Activated CD4-positive, alpha-beta T cell treated with anti-CD3 and anti-CD28 coated beads for 4 hours (primary cell): ENCODE results near the gene TMC7.

Source experiments
- DNase-seq, 2 donors: peaks; one replicate each; pipeline ENCODE4 v3.0.0-alpha.2; 2020

Gene TMC7

DNA sequence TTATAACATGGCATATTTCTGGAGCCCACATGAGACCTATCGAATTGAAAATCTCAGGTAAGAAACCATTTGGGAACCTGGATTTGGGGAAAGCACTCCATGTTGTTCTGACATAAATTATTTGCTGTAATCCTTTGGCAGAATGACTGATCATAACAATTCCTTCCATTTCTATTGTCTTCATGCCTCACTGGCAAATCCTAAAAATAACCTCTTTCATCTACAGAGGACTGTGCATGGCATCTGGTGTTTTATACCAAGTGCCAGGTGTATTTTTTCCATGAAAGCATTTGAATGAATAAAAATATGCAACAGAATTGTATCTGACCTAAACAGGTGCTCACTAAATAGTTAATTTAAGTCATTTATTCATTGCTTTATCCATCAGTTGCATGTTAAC is 50.0 kb downstream of the TMC7 start:
- no peak for DNase-seq

DNA sequence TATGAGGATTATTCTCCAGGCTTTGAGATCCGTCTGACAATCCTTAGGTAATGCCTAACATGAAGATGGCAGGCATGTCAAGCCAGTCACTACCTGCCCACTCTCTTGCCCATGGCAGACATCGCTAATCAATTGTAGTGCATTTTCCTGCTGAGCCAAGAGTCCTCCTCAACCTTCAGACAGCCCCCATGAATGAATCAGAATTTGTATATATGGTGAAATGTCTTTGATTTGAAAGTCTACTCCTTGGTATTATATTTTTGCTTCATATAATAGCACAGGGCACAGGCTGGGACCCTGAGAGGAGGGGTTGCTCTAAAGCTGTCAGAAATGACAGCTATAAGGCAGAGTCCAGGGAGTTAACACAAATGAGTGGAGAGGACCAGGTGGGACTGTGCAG is 56.7 kb downstream of the TMC7 start:
- no peak for DNase-seq

DNA sequence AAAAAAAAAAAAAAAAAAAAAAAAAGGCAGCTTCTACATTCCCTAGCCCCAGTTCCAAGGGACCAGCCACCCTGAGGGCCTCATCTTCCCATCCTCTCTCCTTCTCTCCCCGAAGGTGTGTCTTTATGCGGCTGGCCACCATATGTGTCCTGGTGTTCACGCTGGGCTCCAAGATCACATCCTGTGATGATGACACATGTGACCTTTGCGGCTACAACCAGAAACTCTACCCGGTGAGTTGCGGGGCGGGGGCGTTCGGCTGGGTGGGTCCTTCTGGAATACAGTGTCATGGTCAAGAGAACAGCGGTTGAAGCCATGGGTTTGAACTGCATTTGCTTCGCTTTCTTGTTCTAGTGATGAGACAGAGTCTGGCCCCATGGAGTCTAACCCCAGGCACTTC is 61.0 kb downstream of the TMC7 start:
- no peak for DNase-seq

DNA sequence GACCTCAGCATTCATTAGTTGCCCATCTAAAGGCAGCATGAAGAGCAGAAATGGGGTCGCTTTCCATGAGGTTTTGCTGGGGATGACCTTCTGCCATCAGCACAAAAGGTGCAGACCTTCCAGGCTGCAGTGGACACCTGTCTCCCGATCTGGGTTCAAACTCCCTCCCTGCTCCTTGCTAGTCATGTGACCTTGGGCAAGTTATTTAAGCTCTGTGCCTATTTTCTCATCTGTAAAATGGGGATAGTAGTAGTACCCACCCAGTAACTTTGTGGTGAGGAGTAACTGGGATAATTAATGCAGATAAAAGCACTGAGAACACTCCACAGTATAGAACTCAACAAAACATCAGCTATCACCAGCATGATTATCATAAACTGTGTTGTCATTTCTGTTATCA is 62.3 kb downstream of the TMC7 start:
- DNase-seq = no peak

DNA sequence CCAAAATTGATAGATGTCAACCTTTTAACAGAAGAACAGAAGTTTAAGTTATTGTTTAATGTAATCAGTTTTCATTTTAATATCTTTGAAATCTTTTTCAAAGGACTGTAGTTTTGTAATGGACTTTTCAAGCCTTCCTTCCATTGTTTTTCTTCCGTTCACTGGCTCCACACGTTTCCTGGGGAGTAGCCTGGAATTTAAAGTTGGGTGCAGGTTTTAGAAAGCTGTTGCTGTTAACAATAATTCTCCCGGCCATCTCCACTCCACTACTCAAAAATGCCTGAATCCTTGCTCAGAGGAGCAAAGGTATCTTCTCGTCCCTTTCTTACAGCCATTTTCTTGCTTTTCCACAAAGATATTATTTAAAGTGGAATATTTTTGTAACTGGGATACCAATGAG is 79.0 kb downstream of the TMC7 start:
- no peak for DNase-seq

DNA sequence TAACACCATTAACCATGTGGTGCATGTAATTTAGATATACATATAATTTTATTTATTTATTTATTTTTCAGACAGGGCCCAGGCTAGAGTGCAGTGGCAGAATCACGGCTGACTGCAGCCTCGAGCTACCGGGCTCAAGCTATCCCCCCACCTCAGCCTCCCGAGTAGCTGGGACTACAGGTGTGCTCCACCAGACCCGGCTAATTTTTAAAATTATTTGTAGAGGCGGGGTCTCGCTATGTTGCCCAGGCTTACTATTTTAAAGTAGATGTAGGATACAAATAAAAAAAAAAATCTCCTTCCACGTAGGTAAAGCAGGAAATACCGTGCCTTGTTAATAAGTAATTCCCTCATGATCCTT is 83.2 kb downstream of the TMC7 start:
- no peak for DNase-seq

DNA sequence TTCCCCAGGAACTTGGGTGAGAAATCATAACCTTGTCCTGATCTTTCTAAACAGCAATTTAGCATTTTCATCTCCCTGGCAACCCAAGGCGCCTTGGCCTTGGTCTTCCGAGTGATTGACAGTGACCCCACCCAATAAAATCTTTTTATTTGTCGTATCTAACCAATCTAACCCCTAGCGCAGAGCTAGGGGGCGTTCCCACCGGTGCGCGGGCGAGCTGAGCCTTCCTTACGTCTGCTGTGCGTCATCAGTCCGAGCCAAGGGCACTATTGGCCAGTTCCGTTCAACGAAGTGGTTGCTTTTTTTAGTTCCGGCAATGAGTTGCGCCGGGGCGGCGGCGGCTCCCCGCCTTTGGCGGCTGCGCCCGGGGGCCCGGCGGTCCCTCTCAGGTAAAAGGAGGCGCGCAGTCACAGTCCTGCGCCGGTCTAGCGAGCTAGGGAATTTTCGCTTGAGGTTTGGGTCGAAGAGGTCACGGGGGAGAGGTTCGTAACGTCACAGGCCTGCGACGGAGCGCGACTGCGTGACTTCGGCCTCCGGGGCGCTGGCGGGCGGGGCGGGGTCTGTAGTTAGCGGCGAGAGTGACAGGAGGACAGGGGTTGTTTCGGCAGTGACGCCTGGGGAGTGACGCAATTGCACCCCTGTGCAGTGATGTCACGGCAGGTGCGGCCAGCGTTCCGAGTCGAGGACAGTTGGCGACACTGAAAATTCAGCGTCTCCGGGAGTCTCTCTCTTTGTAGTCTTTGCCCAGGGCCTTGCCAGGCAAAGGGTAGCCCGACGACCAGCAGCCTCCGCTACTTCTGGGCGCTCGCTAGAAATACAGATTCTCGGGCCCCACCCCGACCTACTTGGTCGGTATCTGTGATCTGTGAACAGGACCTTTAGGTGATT is 83.9 kb downstream of the TMC7 start, which contains the start of gene COQ7:
COQ7 (plus strand) TSS at position 266 of the 888 bp plus-strand sequence; CDS start at position 317, 51 bp downstream.
- peak; percentile 97 to 98 for DNase-seq

DNA sequence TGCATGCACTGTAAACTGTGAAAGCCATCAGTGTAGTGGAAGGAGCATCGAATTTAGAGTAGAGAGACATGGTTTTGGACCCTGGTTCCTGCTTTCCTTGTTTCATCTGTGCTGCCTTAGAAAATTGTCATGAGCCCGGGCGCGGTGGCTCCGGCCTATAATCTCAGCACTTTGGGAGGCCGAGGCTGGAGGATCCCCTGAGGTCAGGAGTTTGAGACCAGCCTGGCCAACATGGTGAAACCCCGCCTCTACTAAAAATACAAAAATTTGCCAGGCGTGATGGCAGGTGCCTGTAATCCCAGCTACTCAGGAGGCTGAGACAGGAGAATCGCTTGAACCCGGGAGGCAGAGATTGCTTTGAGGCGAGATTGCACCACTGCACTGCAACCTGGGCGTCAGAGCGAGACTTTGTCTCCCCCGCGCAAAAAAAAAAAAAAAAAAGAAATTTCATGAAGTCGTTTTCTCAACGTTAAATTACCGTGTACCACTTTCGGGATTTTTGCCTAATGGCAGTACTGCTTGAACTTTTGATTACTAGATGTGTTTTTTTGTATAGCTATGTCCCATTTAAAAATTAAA is 84.6 kb downstream of the TMC7 start:
- DNase-seq = no peak

DNA sequence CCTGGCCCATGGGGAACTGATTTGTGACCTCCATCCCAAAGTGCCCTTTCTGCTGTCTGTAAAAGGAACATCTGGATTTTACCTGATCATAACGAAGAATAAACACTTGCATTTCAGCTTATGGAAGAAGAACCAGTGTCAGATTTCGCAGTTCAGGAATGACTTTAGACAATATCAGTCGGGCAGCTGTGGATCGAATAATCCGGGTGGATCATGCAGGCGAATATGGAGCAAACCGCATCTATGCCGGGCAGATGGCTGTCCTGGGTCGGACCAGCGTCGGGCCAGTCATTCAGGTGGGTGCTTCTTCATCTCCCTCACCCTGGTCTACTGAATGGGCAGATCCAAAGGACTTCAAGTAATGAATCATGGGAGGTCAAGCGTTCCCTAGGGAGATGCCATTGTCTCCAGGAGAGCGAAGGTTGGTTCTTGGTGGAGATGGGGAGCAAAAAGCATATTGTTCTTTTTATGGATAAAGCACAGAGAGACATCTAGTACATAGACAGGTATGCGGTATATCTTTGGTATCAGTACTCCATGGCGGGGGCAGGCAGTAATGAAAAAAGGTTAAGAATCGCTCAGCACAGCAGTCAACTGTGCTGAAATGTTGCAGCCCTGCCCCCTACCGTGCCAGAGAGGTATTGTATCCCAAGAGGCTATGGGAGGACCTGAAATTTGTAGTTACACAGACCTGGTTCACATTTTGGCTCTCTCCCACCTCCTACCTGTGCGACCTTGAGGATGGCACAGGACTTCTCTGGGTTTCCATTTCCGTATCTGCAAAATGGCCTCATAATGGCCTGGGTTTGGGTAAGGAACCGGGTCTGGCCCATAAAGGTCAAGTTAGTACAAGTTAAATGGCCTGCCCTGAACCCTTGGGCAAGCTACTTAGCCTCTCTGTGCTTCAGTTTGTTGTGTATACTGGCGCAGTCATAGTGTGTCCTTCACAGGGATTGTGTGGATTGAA is 88.4 kb downstream of the TMC7 start:
- peak; percentile 33 to 46 for DNase-seq

DNA sequence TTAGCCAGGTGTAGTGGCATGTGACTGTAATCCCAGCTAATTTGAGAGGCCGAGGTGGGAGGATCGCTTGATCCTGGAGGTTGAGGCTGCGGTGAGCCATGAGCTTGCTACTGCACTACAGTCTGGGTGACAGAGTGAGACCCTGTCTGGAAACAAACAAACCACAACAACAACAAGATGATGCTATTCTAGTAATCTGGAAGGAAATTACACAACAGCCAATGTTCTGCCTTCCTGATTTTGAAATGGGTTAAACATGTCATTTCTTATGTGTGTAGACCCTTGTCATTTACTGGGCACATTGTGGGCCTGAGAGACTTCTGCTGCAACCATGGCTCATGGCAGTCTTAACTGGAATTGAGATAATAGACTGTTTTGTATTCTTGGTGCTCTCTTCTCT is 89.6 kb downstream of the TMC7 start:
- DNase-seq = no peak

DNA sequence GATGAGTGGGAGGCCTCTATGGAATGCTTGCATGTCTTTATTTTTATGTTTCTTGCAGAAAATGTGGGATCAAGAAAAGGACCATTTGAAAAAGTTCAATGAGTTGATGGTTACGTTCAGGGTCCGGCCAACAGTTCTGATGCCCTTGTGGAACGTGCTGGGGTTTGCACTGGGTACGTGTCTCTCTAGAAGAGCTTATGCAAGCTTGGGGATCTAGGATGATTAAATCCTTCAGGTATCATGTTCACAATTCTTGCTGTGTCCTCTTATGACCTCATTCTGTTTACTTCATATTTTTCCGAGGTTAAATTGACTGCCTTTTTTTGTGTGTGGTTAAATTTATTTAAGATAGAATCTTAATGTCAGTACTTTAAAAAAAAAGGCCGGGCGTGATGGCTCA is 90.1 kb downstream of the TMC7 start:
- DNase-seq = no peak

DNA sequence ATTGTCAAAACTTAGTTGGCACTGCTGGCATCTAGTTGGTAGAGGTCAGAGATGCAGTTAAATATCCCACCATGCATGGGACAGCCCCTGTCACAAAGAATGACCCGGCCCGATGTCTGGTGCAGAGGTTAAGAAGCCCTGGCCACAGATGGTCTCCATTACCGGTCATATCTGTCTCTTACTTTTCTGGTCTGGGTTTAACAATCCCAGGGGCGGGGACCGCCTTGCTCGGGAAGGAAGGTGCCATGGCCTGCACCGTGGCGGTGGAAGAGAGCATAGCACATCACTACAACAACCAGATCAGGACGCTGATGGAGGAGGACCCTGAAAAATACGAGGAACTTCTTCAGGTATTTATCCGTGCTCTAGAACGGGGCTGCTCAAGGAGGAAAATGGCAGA is 91.8 kb downstream of the TMC7 start:
- DNase-seq = no peak

DNA sequence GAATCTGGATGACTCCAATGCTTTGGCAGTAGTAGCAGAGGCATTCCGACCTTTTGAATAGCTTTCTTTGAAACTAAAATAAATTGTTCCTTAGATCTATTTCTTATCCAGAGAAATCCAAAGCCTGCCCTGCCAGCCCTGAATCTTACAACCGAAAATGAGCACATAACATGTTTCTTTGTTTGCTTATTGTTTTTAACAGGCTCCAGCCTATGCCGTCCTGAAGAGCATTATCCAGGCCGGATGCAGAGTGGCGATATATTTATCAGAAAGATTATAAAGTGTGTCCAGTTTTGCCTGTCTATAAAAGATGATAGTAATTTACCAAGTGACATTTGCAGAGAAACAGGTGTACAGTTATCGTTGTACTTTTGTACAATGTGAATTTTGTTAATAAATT is 94.1 kb downstream of the TMC7 start:
- DNase-seq = no peak

DNA sequence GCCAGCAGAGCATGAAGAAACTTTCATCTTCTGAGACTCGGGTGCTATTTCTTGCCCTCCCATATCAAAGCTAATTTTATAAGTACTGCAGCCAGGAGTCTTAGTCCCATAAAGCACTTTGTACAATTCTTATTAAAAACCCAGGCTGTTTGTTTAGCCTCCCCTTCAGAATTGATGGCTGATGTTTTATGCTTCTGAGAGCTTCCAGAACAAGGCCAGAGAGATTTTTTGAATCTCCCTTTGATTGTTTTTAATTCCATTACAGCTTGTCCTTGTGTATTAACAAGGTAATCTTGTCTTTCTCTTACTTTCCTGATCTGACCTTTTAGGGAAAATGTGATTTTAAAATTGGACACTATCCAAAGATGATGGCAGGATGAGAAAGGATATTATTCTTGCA is 99.9 kb downstream of the TMC7 start:
- no peak for DNase-seq

DNA sequence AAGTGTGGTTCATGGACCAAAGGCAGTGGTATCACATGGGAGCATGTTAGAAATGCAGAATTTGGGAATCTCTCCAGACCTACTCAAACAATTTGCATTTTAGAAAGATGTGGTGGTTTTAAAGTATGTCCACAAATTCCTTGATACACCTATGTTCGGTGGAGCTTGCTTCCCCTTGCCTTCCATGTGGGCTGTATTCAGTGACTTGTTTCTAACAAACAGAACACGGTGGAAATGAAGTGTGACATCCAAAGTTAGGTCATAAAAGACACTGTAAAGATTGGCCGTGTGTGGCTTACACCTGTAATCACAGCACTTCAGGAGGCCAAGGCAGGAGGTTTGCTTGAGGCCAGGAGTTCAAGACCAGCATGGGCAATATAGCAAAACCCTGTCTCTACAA is 100.4 kb downstream of the TMC7 start:
- DNase-seq = no peak

DNA sequence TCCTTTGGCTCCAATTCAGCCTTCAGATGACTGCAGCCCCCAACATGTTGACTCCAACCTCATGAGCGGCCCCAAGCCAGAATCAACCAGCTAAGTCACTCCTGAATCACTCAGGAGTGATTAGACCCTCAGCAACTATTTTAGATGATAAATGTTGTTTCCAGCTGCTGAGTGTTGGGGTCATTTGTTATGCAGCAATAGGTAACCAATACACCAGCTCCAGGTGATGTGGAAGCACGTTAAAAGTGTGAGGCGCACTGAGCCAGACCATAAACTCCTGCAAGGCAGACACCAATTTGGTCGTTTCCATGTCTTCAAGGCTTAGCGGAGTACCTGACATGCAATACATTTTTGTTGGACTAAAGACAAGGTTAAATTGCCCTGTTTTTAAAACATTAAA is 101.1 kb downstream of the TMC7 start:
- DNase-seq = no peak

DNA sequence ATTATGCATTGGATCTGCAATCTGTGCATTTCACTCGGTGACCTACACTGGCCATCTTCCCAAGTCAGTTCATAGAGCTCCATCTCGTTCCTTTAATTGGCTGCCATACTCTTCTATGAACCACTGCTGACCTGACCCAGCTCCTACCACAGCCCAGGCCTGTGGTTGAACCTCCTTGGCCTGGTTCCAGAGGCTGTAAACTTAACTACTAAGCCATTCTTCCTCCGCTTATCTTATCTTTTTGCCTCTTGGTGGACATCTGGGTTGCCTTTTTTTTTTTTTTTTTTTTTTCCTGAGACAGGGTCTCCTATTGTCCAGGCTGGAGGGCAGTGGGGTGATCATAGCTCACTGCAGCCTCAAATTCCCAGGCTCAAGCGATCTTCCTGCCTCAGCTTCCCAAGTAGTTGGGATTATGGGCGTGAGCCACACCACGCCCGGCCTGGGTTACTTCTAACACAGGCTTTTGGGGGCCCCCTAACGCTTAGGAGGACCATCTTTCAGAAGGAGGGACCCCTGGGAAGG is 102.0 kb downstream of the TMC7 start:
- DNase-seq = no peak

DNA sequence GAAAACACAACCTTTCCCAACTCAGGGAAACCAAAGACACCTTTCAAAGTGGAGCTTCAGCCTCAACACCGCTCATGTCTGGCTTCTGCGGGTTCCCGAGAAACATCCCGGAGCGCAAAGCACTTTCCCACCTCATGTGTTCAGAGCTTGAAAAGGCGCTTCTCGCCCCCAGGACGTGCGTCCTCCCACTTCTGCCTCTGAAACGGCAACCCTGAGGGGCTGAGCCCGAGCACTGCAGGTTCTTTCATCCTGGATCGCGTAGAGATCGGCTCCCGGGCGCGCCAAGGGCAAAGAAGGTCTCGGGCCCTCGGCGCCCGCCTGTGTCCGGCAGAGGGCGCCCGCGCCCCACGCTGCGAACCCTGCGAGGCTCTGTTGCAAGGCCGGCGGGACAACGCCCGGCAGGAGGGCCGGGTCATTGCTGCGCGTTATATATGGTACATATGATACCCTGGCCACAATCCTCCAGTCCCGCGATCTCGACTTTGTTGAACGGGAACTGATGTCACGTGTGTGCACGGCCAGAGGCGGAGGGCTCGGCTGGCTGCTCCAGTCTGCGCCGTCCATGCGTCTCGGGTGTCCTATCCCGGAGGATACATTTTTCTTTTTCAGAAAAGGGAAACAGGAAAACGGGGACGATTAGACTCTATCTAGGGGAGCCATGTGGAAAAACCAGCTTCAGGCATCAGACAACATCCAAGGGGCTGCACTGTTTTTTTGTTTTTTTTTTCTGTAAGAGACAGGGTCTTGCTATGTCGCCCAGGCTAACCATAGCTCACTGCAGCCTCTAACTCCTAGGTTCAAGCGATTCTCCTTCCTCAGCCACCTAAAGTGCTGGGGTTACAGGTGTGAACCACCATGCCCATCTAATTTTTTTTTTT is 102.8 kb downstream of the TMC7 start:
- peak; percentile 66 to 76 for DNase-seq

DNA sequence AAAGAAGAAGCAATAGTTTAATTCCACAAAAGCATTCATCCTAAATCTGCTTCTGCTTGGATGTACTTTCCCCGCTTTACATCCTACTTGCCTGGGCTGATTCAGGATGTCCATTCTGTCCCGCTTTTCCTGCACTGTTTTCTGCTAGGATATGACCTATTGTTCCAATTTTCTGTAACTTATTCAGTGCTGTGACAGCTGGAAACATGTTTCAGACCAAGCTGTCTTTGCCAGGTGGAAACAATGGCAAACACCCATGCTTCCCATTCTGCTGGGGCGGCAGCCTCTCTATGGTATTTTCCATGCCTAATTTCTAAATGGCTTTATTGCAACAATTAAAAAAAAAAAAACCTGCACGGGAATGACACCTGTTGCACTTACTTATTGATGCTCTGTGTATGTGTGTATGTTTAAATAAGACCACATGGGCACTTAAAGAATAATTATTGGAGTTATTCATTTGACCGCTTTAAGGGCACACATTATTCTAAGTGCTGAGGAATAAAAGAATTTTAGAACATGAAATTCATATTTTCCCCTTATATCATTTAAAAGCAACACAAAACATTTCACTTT is 104.7 kb downstream of the TMC7 start:
- DNase-seq = no peak

DNA sequence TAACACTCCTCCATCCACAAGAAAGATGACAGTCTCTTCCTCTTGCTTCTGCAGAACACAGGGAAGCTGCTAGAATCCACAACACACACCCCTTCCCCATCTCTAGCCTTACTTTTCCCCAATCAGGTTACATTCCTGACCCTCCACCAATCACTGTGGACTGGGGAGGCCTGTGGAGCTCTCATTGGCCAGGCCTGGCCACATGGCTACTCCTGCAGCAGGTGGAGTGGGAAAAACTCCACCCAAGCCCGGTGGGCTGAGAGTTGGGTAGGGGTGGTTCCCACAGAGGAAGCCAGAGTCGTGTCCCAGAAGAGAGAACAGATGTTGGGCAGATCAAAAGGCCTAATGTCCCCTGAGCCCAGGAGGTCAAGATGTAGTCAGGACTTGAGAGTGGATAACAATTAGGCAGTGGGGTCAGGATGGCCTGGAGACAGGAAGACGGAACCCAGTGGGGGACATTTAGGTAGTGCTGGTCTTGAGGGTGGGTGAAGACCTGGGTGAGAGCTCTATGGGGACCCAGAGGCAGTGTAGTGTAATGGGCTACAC is 105.7 kb downstream of the TMC7 start:
- DNase-seq = no peak

DNA sequence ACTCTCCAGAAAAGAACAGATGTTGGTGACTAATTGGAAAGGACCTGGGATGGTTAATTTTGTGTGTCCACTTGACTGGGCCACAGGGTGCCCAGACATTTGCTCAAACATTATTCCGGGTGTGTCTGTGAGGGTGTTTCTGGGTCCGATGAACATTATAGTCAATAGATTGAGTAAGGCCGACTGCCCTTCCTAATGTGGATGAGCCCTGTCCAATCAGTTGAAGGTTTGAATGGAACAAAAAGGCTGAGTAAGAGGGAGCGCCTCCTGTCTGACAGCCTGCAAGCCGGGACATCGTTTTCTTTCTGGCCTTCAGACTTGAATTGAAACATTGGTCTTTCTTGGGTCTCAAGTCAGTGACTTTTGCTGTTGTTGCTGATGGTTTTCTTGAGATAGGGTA is 107.2 kb downstream of the TMC7 start:
- no peak for DNase-seq
